A673 (cell line): Measurements from ENCODE around the gene TIAM1. TPM values are rescaled to one million over a fixed set of nuclear protein-coding genes. Genes with fewer than 3 reads are reported as not detected.

ENCODE experiments used
- BruUV-seq: library from RNA; stranded (reverse); fragments of 400-500 nt; replicated peaks from 2 replicates; lab custom pipeline; 2021; lab: Mats Ljungman, UMichigan
- CTCF ChIA-PET: fragments of 300-600 bp; sonication (Branson Sonifier 250); formaldehyde crosslinking; loops from one replicate; lab custom pipeline; 2022; ENCODE audit warnings: antibody characterized with exemption; lab: Charles Lee
- POLR2A ChIA-PET: fragments of 300-600 bp; sonication (Branson Sonifier 250); formaldehyde crosslinking; loops from one replicate; lab custom pipeline; 2022; ENCODE audit warnings: antibody characterized with exemption; ENCODE audit not compliant: low non-redundant PET; lab: Charles Lee
- DNase-seq: peaks from one replicate; pipeline ENCODE4 v3.0.0-alpha.2; 2015; ENCODE audit warnings: low spot score
- H3K27ac ChIP-seq: fragments of 200-600 bp; sonication (generic); 2 replicates; pipeline ENCODE4 v1.5.1; 2016; ENCODE audit warnings: mixed run types, low read depth, mild to moderate bottlenecking, mixed read lengths, antibody characterized with exemption, low read length; ENCODE audit not compliant: poor library complexity, severe bottlenecking
- H3K27me3 ChIP-seq: fragments of 200-600 bp; sonication (generic); replicated peaks from 2 replicates; pipeline ENCODE4 v1.6.1; 2017; ENCODE audit warnings: mixed run types, low read depth, mild to moderate bottlenecking, mixed read lengths, antibody characterized with exemption, low read length; ENCODE audit not compliant: insufficient read depth, poor library complexity
- H3K36me3 ChIP-seq: fragments of 200-600 bp; sonication (generic); 2 replicates; pipeline ENCODE4 v1.6.1; 2016; ENCODE audit warnings: mixed run types, mild to moderate bottlenecking, mixed read lengths, antibody characterized with exemption, low read length; ENCODE audit not compliant: insufficient read depth, poor library complexity, severe bottlenecking
- H3K4me1 ChIP-seq: fragments of 200-600 bp; sonication (generic); 2 replicates; pipeline ENCODE4 v1.6.1; 2017; ENCODE audit warnings: mixed run types, mild to moderate bottlenecking, mixed read lengths, antibody characterized with exemption, low read length; ENCODE audit not compliant: insufficient read depth, poor library complexity, severe bottlenecking
- H3K4me3 ChIP-seq: fragments of 200-600 bp; sonication (generic); 2 replicates; pipeline ENCODE4 v1.5.1; 2016; ENCODE audit warnings: low read depth, mixed run types, mild to moderate bottlenecking, mixed read lengths, low read length; ENCODE audit not compliant: poor library complexity, severe bottlenecking
- H3K9me3 ChIP-seq: fragments of 200-600 bp; sonication (generic); 2 replicates; pipeline ENCODE4 v1.6.1; 2016; ENCODE audit warnings: mixed run types, low read depth, mild to moderate bottlenecking, mixed read lengths, antibody characterized with exemption, low read length; ENCODE audit not compliant: poor library complexity, severe bottlenecking
- EZH2 ChIP-seq: fragments of 200-600 bp; sonication (generic); IDR thresholded peaks from 2 replicates; pipeline ENCODE4 v1.6.1; 2017; ENCODE audit warnings: borderline replicate concordance, low read depth, mild to moderate bottlenecking, mixed read lengths, antibody characterized with exemption, low read length; ENCODE audit not compliant: poor library complexity, severe bottlenecking
- intact Hi-C: fragments of 100-400 bp; cut with micrococcal nuclease; formaldehyde crosslinking; loops from one replicate; pipeline ENCODE4 v1.10.0; 2022; ENCODE audit not compliant: unreplicated experiment
- total RNA-seq: library from RNA; stranded (reverse); gene quantifications from 2 replicates; pipeline ENCODE4 v1.2.3, GENCODE V29; 2021
- TF ChIP-seq, protein P1 (sequence below): fragments of 300-800, 200-600 bp; sonication (generic); conservative IDR thresholded peaks from 2 replicates; pipeline ENCODE4 v1.5.1; 2017; ENCODE audit warnings: low read depth, mild to moderate bottlenecking, antibody characterized with exemption, low read length, moderate library complexity, mixed read lengths

Gene TIAM1
- total RNA-seq, 1 experiment from 2014 or later, result 9.6 TPM

DNA sequence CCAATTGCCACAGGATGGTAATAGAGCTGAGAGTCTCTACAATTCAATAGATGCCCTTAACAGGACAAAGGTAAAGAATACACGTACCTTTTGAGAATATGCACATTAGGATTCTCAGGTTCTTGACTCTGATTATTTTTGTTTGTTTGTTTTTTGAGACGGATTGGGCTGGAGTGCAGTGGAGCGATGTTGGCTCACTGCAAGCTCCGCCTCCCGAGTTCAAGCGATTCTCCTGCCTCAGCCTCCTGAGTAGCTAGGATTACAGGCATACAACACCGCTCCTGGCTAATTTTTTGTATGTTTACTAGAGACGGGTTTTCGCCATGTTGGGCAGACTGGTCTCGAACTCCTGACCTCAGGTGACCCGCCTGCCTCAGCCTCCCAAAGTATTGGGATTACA lies 48.4 kb downstream of the TIAM1 start:
- CTCF ChIA-PET, result no interaction called here
- POLR2A ChIA-PET, result no interaction called here
- Histone ChIP-seq H3K36me3 (no peaks in the 10 kb centered on the region), H3K4me1 (no peaks in the 10 kb centered on the region), H3K9me3 (no peaks in the 10 kb centered on the region), H3K4me3 (no peak overlapping the region), H3K27me3 (no peaks in the 10 kb centered on the region), H3K27ac (no peak overlapping the region)
- no peak for DNase-seq
- no peak for TF ChIP-seq EZH2
- TF ChIP-seq, protein P1, sequence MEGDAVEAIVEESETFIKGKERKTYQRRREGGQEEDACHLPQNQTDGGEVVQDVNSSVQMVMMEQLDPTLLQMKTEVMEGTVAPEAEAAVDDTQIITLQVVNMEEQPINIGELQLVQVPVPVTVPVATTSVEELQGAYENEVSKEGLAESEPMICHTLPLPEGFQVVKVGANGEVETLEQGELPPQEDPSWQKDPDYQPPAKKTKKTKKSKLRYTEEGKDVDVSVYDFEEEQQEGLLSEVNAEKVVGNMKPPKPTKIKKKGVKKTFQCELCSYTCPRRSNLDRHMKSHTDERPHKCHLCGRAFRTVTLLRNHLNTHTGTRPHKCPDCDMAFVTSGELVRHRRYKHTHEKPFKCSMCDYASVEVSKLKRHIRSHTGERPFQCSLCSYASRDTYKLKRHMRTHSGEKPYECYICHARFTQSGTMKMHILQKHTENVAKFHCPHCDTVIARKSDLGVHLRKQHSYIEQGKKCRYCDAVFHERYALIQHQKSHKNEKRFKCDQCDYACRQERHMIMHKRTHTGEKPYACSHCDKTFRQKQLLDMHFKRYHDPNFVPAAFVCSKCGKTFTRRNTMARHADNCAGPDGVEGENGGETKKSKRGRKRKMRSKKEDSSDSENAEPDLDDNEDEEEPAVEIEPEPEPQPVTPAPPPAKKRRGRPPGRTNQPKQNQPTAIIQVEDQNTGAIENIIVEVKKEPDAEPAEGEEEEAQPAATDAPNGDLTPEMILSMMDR, result no peak
- no TSS peak for BruUV-seq
- intact Hi-C loops, result no loop called here

DNA sequence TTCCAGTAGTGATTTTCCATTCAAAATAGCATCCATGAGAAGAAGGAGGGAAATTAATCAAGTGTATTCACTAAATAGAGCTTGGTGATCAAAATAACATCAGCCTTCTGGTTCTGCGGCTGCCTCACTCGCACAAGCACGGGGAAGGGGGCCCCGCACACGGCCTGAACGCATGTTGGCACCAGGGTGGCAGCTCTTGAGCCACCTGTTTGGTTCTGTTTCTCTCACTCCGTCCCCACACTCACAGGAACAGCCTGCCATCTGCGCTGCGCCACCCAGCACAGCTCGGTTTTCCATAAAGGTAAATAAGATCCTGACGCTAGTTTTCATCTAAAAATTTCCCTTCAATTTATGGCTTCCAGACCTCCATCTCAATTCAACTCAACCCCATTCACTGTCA lies 49.4 kb downstream of the TIAM1 start:
- H3K27me3 ChIP-seq, result no peaks in the 10 kb centered on the region
- no peak for DNase-seq
- intact Hi-C loops, result no loop called here
- TF ChIP-seq, protein P1, result no peak
- no peak for TF ChIP-seq EZH2
- BruUV-seq, result no TSS peak
- H3K4me3 ChIP-seq, result no peak overlapping the region
- H3K9me3 ChIP-seq, result no peaks in the 10 kb centered on the region
- H3K4me1 ChIP-seq, result no peaks in the 10 kb centered on the region
- POLR2A ChIA-PET, result no interaction called here
- no peak overlapping the region for H3K27ac ChIP-seq
- CTCF ChIA-PET, result no interaction called here
- no peaks in the 10 kb centered on the region for H3K36me3 ChIP-seq

DNA sequence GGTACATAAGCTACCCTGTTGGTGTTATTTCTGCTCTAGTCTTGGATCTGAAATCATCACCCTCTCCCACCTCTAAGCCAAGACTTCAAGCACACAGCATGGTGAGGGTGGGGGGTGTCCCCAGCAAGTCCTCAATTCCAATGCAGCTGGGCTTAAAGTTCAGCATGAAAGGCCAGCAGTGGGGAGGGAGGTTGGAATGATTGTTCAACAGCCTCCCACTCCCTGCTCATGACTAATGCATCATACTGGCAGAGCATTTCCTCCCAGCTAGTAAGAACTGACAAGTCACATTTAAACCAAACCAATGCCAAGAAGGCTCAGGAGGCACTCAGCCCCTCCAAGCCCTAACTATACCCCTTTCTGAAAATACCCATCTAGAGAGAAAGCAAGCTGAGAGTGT lies 50.1 kb downstream of the TIAM1 start:
- POLR2A ChIA-PET, result no interaction called here
- H3K4me1 ChIP-seq, result no peaks in the 10 kb centered on the region
- TF ChIP-seq, protein P1, result no peak
- no peak for TF ChIP-seq EZH2
- intact Hi-C loops, result no loop called here
- peak; percentile 18 for DNase-seq
- CTCF ChIA-PET, result no interaction called here
- no peak overlapping the region for H3K27ac ChIP-seq
- BruUV-seq, result no TSS peak
- H3K36me3 ChIP-seq, result no peaks in the 10 kb centered on the region
- no peak overlapping the region for H3K4me3 ChIP-seq
- H3K9me3 ChIP-seq, result no peaks in the 10 kb centered on the region
- no peaks in the 10 kb centered on the region for H3K27me3 ChIP-seq
